Stimulated activated CD4-positive, alpha-beta T cell treated with anti-CD3 and anti-CD28 coated beads, Interleukin-2, amount 100 ng/mL, for 4 hours (primary cell): ENCODE measurements around the gene SERBP1.

ENCODE experiments used
- DNase-seq: peaks from one replicate; pipeline ENCODE4 v3.0.0-alpha.2; 2020; ENCODE audit warnings: low read depth

SERBP1 gene

GRCh38 chr1:67361641-67362040 lies 68.6 kb downstream of the SERBP1 start:
- no peak for DNase-seq

- no peak for DNase-seq
Observed at GRCh38 chr1:67359592-67359991, 70.6 kb downstream of the SERBP1 start.
